HG03066 (cell line): Measurements from ENCODE around the gene CCL25.

Experiments
- ATAC-seq: cut with Tn5 transposase; IDR thresholded peaks from one replicate; pipeline ENCODE4 v1.9.1; 2021; ENCODE audit warnings: low read depth; ENCODE audit not compliant: unreplicated experiment

Gene CCL25

GRCh38 chr19:8109455-8109854 lies 56.9 kb downstream of the CCL25 start:
- ATAC-seq = no peak

- no peak for ATAC-seq
Measured at GRCh38 chr19:8109890-8110662, 57.5 kb downstream of the CCL25 start.

DNA sequence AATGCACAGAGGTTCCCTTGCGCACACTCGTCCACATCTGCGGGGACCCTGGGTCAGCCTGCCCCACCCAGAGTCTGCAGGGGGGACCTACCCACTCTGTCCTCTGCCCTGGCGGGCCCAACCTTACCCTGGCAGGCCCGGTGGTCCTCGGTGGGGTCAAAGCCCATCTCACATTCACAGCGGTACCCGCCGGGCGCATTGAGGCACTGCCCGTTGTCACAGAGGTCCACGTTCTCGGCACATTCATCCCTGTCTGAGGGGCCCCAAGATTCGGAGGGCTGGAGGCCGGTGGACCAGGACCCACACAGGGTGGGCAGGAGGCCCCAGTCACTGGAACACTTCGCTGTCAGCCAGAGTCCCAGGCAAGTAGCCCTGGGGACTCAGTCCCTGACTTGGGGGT lies 58.4 kb downstream of the CCL25 start:
- no peak for ATAC-seq

GRCh38 chr19:8111376-8111775 lies 58.8 kb downstream of the CCL25 start:
- ATAC-seq = no peak
